DOHH2 (cell line): ENCODE measurements around the gene SLC45A1.

ENCODE experiments used
- H3F3A ChIP-seq: fragments of 200-600 bp; sonication (generic), shearing (Covaris generic); 2 replicates; pipeline ENCODE4 v1.6.0; 2016; ENCODE audit warnings: antibody characterized with exemption, mild to moderate bottlenecking; ENCODE audit not compliant: control insufficient read depth, insufficient read depth
- H3K27ac ChIP-seq: fragments of 200-600 bp; sonication (generic); 2 replicates; pipeline ENCODE4 v1.5.1; 2014; ENCODE audit warnings: low read depth, mild to moderate bottlenecking, low read length, moderate library complexity
- H3K27me3 ChIP-seq: fragments of 200-600 bp; sonication (generic); 2 replicates; pipeline ENCODE4 v1.6.1; 2014; ENCODE audit warnings: mild to moderate bottlenecking, low read length, mixed read lengths; ENCODE audit not compliant: control insufficient read depth
- H3K36me3 ChIP-seq: fragments of 200-600 bp; sonication (generic); 2 replicates; pipeline ENCODE4 v1.6.1; 2014; ENCODE audit warnings: mild to moderate bottlenecking, low read length, moderate library complexity, mixed read lengths; ENCODE audit not compliant: control insufficient read depth
- H3K4me1 ChIP-seq: fragments of 200-600 bp; sonication (generic); 2 replicates; pipeline ENCODE4 v1.6.1; 2014; ENCODE audit warnings: mild to moderate bottlenecking, low read length, mixed read lengths; ENCODE audit not compliant: control insufficient read depth
- H3K4me2 ChIP-seq: fragments of 200-600 bp; sonication (generic); 2 replicates; pipeline ENCODE4 v1.6.0; 2014; ENCODE audit warnings: mild to moderate bottlenecking, low read length, moderate library complexity
- H3K4me3 ChIP-seq: fragments of 200-600 bp; sonication (generic); 2 replicates; pipeline ENCODE4 v1.5.1; 2014; ENCODE audit warnings: mild to moderate bottlenecking, low read length, mixed read lengths
- H3K79me2 ChIP-seq: fragments of 200-600 bp; sonication (generic); 2 replicates; pipeline ENCODE4 v1.6.1; 2014; ENCODE audit warnings: mild to moderate bottlenecking, low read length, mixed read lengths; ENCODE audit not compliant: control insufficient read depth
- H3K9me2 ChIP-seq: fragments of 200-600 bp; sonication (generic); replicated peaks from 2 replicates; pipeline ENCODE4 v1.6.1; 2014; ENCODE audit warnings: mild to moderate bottlenecking, low read length, mixed read lengths; ENCODE audit not compliant: control insufficient read depth
- H3K9me3 ChIP-seq: fragments of 200-600 bp; sonication (generic); 2 replicates; pipeline ENCODE4 v1.6.1; 2014; ENCODE audit warnings: antibody characterized with exemption, low read length, mixed read lengths; ENCODE audit not compliant: control insufficient read depth, insufficient read depth
- H4K20me1 ChIP-seq: fragments of 200-600 bp; sonication (generic); 2 replicates; pipeline ENCODE4 v1.6.0; 2014; ENCODE audit warnings: low read depth, mild to moderate bottlenecking, antibody characterized with exemption, low read length, moderate library complexity; ENCODE audit not compliant: control insufficient read depth, insufficient read depth
- EZH2phosphoT487 ChIP-seq: fragments of 200-600 bp; sonication (generic); IDR thresholded peaks from 2 replicates; pipeline ENCODE4 v1.6.1; 2017; ENCODE audit warnings: borderline replicate concordance, mild to moderate bottlenecking, antibody characterized with exemption, low read length, moderate library complexity, mixed read lengths
- TF ChIP-seq, protein P1 (sequence below): fragments of 200-600 bp; sonication (generic); IDR thresholded peaks from one replicate; pipeline ENCODE4 v1.5.1; 2014; ENCODE audit warnings: antibody characterized with exemption, mild to moderate bottlenecking, low read depth, low read length; ENCODE audit not compliant: poor library complexity, severe bottlenecking

SLC45A1 gene

GRCh38 chr1:8349961-8350360, 32.0 kb downstream of the SLC45A1 start:
- H3K4me1 ChIP-seq = no peaks in the 10 kb centered on the region
- H3K27me3 ChIP-seq = no peaks in the 10 kb centered on the region
- H3K27ac ChIP-seq = no peak overlapping the region
- peaks cover 13% of the 10 kb centered on the region for H3K36me3 ChIP-seq
- peaks cover 8% of the 10 kb centered on the region; the same call in 1 of the 2 replicates for H4K20me1 ChIP-seq
- H3K9me2 ChIP-seq = no peaks in the 10 kb centered on the region
- H3K4me3 ChIP-seq = no peak overlapping the region
- H3K79me2 ChIP-seq = no peaks in the 10 kb centered on the region
- H3K9me3 ChIP-seq = no peaks in the 10 kb centered on the region
- peaks cover 10% of the 10 kb centered on the region for H3F3A ChIP-seq
- no peak overlapping the region for H3K4me2 ChIP-seq
- TF ChIP-seq, protein P1, sequence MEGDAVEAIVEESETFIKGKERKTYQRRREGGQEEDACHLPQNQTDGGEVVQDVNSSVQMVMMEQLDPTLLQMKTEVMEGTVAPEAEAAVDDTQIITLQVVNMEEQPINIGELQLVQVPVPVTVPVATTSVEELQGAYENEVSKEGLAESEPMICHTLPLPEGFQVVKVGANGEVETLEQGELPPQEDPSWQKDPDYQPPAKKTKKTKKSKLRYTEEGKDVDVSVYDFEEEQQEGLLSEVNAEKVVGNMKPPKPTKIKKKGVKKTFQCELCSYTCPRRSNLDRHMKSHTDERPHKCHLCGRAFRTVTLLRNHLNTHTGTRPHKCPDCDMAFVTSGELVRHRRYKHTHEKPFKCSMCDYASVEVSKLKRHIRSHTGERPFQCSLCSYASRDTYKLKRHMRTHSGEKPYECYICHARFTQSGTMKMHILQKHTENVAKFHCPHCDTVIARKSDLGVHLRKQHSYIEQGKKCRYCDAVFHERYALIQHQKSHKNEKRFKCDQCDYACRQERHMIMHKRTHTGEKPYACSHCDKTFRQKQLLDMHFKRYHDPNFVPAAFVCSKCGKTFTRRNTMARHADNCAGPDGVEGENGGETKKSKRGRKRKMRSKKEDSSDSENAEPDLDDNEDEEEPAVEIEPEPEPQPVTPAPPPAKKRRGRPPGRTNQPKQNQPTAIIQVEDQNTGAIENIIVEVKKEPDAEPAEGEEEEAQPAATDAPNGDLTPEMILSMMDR = no peak
- no peak for TF ChIP-seq EZH2phosphoT487

GRCh38 chr1:8350914-8351684, 33.2 kb downstream of the SLC45A1 start:
- H3F3A ChIP-seq = peaks cover 10% of the 10 kb centered on the region
- TF ChIP-seq EZH2phosphoT487 = no peak
- TF ChIP-seq, protein P1 = no peak

GRCh38 chr1:8351693-8352470, 34.0 kb downstream of the SLC45A1 start:
- H4K20me1 ChIP-seq = peaks cover 8% of the 10 kb centered on the region; the same call in 1 of the 2 replicates
- H3K9me2 ChIP-seq = no peaks in the 10 kb centered on the region
- no peak for TF ChIP-seq EZH2phosphoT487
- TF ChIP-seq, protein P1 = peak; percentile 83
- no peak overlapping the region for H3K4me2 ChIP-seq
- H3F3A ChIP-seq = peaks cover 10% of the 10 kb centered on the region
- H3K36me3 ChIP-seq = peaks cover 32% of the 10 kb centered on the region
- no peak overlapping the region for H3K27ac ChIP-seq
- no peaks in the 10 kb centered on the region for H3K9me3 ChIP-seq
- H3K4me3 ChIP-seq = no peak overlapping the region
- H3K4me1 ChIP-seq = no peaks in the 10 kb centered on the region
- H3K27me3 ChIP-seq = no peaks in the 10 kb centered on the region
- H3K79me2 ChIP-seq = no peaks in the 10 kb centered on the region

More at GRCh38 chr1:8350914-8351684, 33.2 kb downstream of the SLC45A1 start:
- H3K79me2 ChIP-seq = no peaks in the 10 kb centered on the region
- H3K4me1 ChIP-seq = no peaks in the 10 kb centered on the region
- peaks cover 8% of the 10 kb centered on the region; the same call in 1 of the 2 replicates for H4K20me1 ChIP-seq
- no peak overlapping the region for H3K4me2 ChIP-seq
- H3K9me2 ChIP-seq = no peaks in the 10 kb centered on the region
- no peak overlapping the region for H3K27ac ChIP-seq
- H3K4me3 ChIP-seq = no peak overlapping the region
- H3K9me3 ChIP-seq = no peaks in the 10 kb centered on the region
- no peaks in the 10 kb centered on the region for H3K27me3 ChIP-seq
- H3K36me3 ChIP-seq = peaks cover 25% of the 10 kb centered on the region
